ELF-1 (cell line): ENCODE measurements around the gene ESRRA.

Source experiments
- DNase-seq: peaks from one replicate; pipeline ENCODE4 v3.0.0-alpha.2; 2016; ENCODE audit warnings: low read depth, low spot score

Gene ESRRA

GRCh38 chr11:64275031-64275800 lies 30.1 kb upstream of the ESRRA start:
- DNase-seq: peak; percentile 71

DNA sequence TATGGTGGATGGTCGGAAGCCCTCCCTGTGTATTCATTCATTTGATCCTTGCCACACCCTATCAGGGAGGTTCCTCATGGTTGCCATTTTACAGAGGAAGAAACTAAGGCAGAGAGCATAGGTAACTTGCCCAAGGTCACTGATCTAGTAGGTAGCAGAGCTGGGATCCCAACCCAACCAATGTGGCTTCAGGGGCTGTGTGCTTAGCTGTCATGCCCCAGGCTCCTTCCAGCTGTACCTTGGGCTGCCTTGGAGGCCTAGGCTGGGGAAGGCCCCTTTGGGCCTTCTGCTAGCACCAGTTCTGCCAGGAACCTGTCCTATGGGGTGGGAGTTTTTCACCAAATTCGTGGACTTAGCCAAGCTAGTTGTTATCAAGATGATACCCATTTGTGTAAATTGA lies 29.5 kb upstream of the ESRRA start:
- no peak for DNase-seq

DNA sequence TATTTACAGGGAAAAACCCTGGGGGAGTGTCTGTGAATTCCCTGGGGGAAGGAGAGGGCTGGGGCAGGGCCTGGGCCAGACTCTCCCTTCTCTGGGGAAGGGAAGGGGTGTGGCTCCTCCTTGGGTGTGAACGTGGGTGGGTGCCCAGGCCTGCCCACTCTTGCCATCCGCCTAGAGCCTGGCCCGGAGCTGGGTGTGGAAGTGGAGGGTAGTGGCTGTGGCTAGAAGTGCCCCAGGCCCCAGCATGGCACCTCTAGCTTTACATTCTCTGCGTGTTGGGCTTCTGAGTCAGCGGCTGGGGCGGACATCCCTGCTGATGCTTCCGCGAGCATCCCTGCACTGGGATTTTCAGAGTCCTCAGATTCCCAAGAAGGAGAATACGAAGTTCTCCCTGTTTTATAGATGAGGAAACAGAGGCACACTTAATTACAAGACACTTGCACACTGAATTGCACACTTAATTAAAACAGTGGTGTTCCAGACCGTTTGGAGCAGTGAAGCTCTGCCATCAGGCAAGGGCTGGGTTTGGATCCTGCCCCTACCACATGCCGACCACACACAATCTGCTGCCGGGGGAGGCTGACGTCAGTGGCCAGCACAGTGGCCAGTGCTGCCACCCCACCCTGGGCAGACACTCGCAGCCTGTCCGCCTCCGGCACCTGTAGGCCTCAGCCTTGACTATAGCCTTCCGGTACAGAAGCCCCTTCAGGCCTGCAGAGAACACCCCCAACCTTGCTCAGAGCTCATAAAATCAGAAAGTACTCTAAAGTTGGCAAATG lies 28.5 kb upstream of the ESRRA start:
- no peak for DNase-seq

DNA sequence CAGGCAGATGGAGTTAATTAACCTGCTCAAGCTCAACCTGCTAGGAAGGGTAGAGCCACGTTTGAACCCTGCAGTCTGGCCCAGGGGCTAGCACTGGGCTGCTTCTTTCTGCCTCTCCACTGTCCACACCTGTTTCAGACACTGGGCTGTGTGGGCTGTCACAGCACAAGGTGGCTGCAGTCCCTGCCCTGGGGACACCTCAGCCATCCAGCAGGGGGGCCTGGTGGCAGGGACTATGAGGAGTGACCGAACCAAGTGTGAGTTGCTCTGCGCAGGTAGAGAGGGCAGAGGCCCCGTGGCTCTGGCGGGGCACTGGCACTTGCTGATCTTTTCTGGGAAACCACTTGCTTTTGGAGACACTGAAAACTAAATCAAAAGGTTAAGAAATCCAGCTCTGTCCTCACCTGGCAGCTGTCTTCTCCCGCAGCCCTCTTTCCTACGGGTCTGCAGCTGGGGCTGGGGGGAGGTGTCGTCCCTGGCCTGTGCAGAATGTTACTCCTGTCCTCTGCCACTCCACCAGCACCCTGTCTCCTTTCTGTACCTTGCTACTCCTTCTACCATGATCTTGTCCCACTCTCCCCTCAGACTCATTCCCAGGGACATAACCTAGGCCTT lies 26.6 kb upstream of the ESRRA start:
- DNase-seq: no peak

- DNase-seq: no peak
These were observed 23.2 kb upstream of the ESRRA start for GRCh38 chr11:64281957-64282770.

DNA sequence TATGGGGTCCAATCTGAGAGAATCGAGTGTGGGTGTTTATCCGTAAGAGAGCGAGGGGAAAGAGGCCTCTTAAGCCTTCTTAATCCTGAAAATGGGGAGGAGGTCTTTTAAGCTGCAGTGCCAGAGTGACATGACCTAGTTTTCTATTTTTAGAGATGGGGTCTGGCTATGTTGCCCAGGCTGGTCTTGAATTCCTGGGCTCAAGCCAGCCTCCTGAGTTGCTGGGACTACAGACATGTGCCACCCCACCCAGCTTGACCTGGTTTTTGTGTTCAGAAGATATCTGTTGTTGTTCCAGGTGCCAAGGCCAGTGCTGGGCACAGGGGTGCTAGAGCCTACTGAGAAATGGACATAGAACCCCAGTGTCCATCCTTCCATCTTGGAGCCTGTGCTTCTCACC lies 22.2 kb upstream of the ESRRA start:
- DNase-seq: no peak

DNA sequence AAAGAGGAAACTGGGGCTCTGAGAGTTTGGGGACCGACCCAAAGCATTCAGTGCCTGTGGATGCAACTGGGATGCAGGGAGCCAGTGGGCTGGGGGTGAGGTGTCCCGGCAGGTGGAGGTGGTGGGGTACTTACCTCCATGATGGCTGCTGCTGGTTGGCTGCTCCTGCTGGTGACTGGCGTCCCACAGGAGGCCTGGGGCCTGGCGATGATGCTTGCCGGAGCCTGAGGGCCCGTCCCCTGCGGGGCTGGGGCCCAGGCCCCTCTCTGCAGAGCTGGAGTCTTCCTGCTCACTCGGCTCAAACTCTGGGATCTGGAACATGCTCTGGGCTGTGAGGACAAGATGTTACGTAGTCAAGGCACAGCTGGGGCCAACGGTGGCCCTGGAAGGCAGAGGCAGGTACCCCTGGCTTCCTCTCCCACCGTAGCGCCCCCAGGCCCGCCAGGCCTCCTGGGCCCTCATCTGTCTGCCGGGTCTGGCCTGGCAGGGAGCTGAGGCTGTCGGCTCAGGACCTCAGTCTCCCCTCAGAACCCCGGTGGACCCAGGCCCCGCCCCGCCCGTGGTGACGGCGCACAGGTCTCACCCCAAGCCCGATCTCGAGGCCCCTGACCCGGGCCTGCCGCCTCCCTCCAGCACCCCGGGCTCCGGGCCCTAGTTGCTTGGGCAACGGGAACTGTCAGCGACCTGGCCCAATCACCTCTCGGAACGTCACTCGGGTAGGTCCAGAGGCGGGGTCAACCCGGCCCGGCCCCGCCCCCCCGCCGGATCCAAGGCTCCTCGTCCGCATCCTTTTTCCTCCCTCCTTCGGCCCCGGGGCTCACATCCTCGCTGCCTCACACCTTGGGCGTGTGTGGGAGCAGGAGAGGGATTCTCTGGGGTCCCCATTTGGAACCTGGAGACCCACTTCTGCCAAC lies 21.0 kb upstream of the ESRRA start, which contains the start of gene BAD:
TSS of gene BAD (minus strand) at position 618 of the 914 bp plus-strand sequence. CDS start at position 321, 297 bp downstream.
- peak; percentile 97 for DNase-seq

- DNase-seq: peak; percentile 88
These were observed 20.1 kb upstream of the ESRRA start, which contains the start of gene GPR137 for GRCh38 chr11:64284962-64285884. GPR137 (plus strand) TSS chr11:64285848; CDS start chr11:64286525, 677 bp downstream.

GRCh38 chr11:64285885-64286800 lies 19.2 kb upstream of the ESRRA start:
- no peak for DNase-seq

GRCh38 chr11:64286801-64287159 lies 18.5 kb upstream of the ESRRA start:
- no peak for DNase-seq

DNA sequence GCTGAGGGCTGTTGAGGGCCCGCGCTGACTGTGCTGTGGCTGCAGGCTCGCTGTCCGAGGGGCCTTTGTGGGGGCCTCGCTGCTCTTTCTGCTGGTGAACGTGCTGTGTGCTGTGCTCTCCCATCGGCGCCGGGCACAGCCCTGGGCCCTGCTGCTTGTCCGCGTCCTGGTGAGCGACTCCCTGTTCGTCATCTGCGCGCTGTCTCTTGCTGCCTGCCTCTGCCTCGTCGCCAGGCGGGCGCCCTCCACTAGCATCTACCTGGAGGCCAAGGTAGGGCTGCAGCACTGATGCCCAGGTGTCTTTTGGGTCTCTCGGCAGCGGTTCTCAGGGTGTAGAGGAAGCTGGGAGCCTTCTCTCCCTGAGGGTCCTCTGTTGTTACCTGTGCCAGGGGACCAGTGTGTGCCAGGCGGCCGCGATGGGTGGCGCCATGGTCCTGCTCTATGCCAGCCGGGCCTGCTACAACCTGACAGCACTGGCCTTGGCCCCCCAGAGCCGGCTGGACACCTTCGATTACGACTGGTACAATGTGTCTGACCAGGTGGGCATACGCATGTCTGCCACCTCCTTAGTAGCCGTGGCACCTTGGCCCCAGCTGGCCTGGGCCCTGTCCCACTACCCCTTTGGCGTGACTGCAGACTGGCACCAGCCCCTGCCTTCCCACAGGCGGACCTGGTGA lies 17.5 kb upstream of the ESRRA start:
- no peak for DNase-seq

GRCh38 chr11:64288353-64288750 lies 17.0 kb upstream of the ESRRA start:
- no peak for DNase-seq

GRCh38 chr11:64289002-64289564 lies 16.2 kb upstream of the ESRRA start:
- no peak for DNase-seq

DNA sequence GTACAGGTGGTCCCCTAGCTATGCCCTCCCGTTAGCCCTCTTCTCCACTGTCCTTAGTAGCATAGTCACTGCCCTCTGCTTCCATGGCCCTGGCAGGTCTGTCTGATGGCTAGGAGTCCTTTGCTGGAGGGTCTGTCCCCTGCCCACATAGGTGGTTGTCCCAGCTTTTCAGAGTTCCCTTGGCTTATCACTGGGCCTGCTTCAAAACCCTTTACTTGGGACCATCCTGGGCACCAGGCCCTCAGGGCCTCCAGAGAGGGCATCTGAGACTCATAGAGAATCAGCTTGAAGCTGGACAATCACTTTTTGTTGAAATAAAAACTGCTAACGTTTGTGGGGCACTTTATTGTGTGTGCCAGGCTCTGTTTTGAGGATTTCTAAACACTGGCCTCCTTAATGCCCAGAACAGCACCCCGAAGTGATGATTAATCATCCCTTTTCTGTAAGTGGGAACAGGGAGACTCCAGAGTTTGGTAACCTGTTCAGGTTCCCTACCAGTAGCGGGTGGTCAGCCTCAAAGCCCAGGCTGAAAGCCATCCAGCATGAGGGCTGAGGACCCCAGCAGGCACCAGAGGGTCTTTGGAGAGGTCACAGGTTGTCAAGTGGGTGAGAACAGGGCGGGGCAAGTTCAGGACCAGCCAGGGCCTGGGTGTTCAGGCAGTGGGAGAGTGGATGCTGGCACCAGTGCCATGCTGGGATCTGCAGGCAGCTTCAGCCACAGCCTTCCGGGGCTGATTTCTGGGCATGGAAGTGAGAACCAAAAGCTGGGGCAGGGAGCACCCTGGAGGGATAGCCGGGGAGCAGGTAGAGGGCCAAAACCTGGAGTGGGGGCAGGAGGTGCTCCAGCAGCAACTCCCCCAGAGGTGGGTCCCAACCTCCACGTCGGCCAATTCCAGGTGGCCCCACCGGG lies 14.7 kb upstream of the ESRRA start:
- DNase-seq: no peak

DNA sequence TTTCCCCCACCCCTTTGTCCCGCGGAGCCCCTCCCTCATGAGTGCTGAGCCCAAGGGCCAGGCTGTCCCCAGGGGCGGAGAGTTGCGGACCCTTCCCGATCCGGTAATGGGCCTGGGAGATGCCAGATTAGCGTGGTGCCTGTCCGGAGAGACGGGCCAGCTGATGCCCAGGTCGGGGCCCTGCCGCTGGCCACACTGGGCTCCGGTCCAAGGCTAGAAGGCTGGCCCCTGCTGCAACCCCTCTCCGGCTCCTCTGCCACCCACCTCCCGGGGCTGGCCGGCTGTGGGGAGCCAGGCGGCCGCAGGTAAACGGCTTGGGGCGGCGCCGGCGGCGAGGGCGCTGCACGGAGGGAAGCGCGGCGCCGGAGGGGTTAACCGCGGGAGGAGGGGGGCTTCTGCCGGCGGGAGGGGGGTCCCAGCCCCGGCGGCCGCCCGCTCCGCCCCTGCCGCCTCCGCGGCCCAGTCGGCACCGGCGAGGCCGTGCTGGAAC lies 14.0 kb upstream of the ESRRA start, which contains the start of gene KCNK4:
TSS of gene KCNK4 (plus strand) at position 41 of the 490 bp plus-strand sequence. CDS start 1,717 bp downstream, outside the sequence.
- DNase-seq: no peak
